GM12873 (cell line): ENCODE data around the gene PACRG.

Source experiments
- CTCF ChIP-seq: IDR thresholded peaks from 2 replicates; pipeline ENCODE4 v1.5.1; 2012; ENCODE audit warnings: low read depth, mild to moderate bottlenecking, moderate library complexity, low read length, control low read depth; ENCODE audit not compliant: insufficient read depth; ENCODE audit errors: missing control alignments

The PACRG gene

GRCh38 chr6:162921510-162922040, 193.8 kb downstream of the PACRG start:
- no peak for TF ChIP-seq CTCF

GRCh38 chr6:162922563-162923166, 194.9 kb downstream of the PACRG start:
- no peak for TF ChIP-seq CTCF

- TF ChIP-seq CTCF: no peak
These were observed 207.1 kb downstream of the PACRG start for GRCh38 chr6:162934844-162935243.

GRCh38 chr6:162940426-162940825, 212.7 kb downstream of the PACRG start:
- no peak for TF ChIP-seq CTCF

- no peak for TF ChIP-seq CTCF
These were observed 213.4 kb downstream of the PACRG start for GRCh38 chr6:162941128-162941527.

- TF ChIP-seq CTCF: no peak
These were observed 215.1 kb downstream of the PACRG start for GRCh38 chr6:162942866-162943265.

GRCh38 chr6:162943369-162943768, 215.6 kb downstream of the PACRG start:
- no peak for TF ChIP-seq CTCF
